ENCODE measurements around the gene ABCC1.
"Not testable (repeated sequence)": the region's sequence is repeated elsewhere in the genome, so short reads cannot be mapped to it uniquely, and the experiment has no call there.

ABCC1 gene

GRCh38 chr16:15952265-15952711, 2.9 kb downstream of the ABCC1 start:
- peak in 2 of 3 donors; percentile 66 to 71 for DNase-seq
- POLR2A ChIA-PET = interaction anchor here (0.6 kb wide), 2 partner anchors 12 to 38 kb away, joined by 3 read pairs; no protein-coding TSS in a partner anchor
- H3K4me1 ChIP-seq (ENCODE audit: control extremely low read depth in 1 of 4, control insufficient read depth in 4 of 4, insufficient read depth in 4 of 4, low read length in 3 of 4) = peaks cover 13 to 59% (median 51%) of the 10 kb centered on the region in 4 experiments

GRCh38 chr16:15953477-15953876, 4.1 kb downstream of the ABCC1 start:
- POLR2A ChIA-PET = no interaction called here
- WGBS (ENCODE audit: insufficient coverage) = 90% methylated on average over 8 of the region's 8 CpGs
- H3K9me3 ChIP-seq (ENCODE audit: control extremely low read depth in 1 of 5, control insufficient read depth in 4 of 5, insufficient read depth in 2 of 5, low read depth in 1 of 5, low read length in 4 of 5) = no peaks in the 10 kb centered on the region
- peaks cover 0 to 5% (median 2%) of the 10 kb centered on the region in 4 experiments for H3K36me3 ChIP-seq (ENCODE audit: control insufficient read depth in 4 of 4, insufficient read depth in 4 of 4, low read length in 3 of 4)
- H3K4me3 ChIP-seq (ENCODE audit: control insufficient read depth in 1 of 7, extremely low read depth in 1 of 7, insufficient read depth in 4 of 7, low read depth in 2 of 7, low read length in 6 of 7) = peak overlapping the region in 2 of 7 experiments; percentile 16 to 31
- H3K4me1 ChIP-seq (ENCODE audit: control extremely low read depth in 1 of 4, control insufficient read depth in 4 of 4, insufficient read depth in 4 of 4, low read length in 3 of 4) = peaks cover 13 to 62% (median 51%) of the 10 kb centered on the region in 4 experiments
- no peaks in the 10 kb centered on the region for H3K27me3 ChIP-seq (replicated peaks in 2 of 5; ENCODE audit: control insufficient read depth in 4 of 5, insufficient read depth in 5 of 5, low read length in 4 of 5)
- peak overlapping the region in 1 of 2 experiments; percentile 96 for H3K27ac ChIP-seq (ENCODE audit: insufficient read depth in 1 of 2, low read depth in 1 of 2, low read length in 2 of 2, poor library complexity in 1 of 2, severe bottlenecking in 2 of 2)
- DNase-seq = no peak
- CTCF ChIA-PET = interaction anchor here (1.1 to 1.3 kb wide), 3 partner anchors 16 to 65 kb away, joined by 3 to 5 read pairs (median 3); partner anchors contain the start of gene CEP20

More at GRCh38 chr16:15952265-15952711, 2.9 kb downstream of the ABCC1 start:
- Histone ChIP-seq H3K4me3 (ENCODE audit: control insufficient read depth in 1 of 7, extremely low read depth in 1 of 7, insufficient read depth in 4 of 7, low read depth in 2 of 7, low read length in 6 of 7) (peak overlapping the region in 5 of 7 experiments; percentile 5 to 94 (median 74)), H3K27me3 (replicated peaks in 2 of 5; ENCODE audit: control insufficient read depth in 4 of 5, insufficient read depth in 5 of 5, low read length in 4 of 5) (no peaks in the 10 kb centered on the region), H3K27ac (ENCODE audit: insufficient read depth in 1 of 2, low read depth in 1 of 2, low read length in 2 of 2, poor library complexity in 1 of 2, severe bottlenecking in 2 of 2) (peak overlapping the region; percentile 46 to 96), H3K36me3 (ENCODE audit: control insufficient read depth in 4 of 4, insufficient read depth in 4 of 4, low read length in 3 of 4) (peaks cover 0 to 5% (median 2%) of the 10 kb centered on the region in 4 experiments), H3K9me3 (ENCODE audit: control extremely low read depth in 1 of 5, control insufficient read depth in 4 of 5, insufficient read depth in 2 of 5, low read depth in 1 of 5, low read length in 4 of 5) (no peaks in the 10 kb centered on the region)
- CTCF ChIA-PET = interaction anchor here (1.2 to 2.6 kb wide), 6 partner anchors 8 to 64 kb away, joined by 3 to 7 read pairs (median 5); partner anchors contain the start of gene CEP20
- 29% methylated on average over 3 of the region's 5 CpGs for WGBS (ENCODE audit: insufficient coverage)

- ChIA-PET CTCF (interaction anchor here (0.7 to 1.2 kb wide), 3 partner anchors 16 to 44 kb away, joined by 3 read pairs; no protein-coding TSS in a partner anchor), POLR2A (interaction anchor here (1.7 kb wide), 1 partner anchor 51 kb away, joined by 3 read pairs; no protein-coding TSS in a partner anchor)
- H3K36me3 ChIP-seq (ENCODE audit: control insufficient read depth in 4 of 4, insufficient read depth in 4 of 4, low read length in 3 of 4) = peaks cover 0 to 5% (median 2%) of the 10 kb centered on the region in 4 experiments
- WGBS (ENCODE audit: insufficient coverage) = 80% methylated on average over 10 of the region's 17 CpGs
- H3K27me3 ChIP-seq (replicated peaks in 2 of 5; ENCODE audit: control insufficient read depth in 4 of 5, insufficient read depth in 5 of 5, low read length in 4 of 5) = no peaks in the 10 kb centered on the region
- peak overlapping the region in 1 of 7 experiments; percentile 28 for H3K4me3 ChIP-seq (ENCODE audit: control insufficient read depth in 1 of 7, extremely low read depth in 1 of 7, insufficient read depth in 4 of 7, low read depth in 2 of 7, low read length in 6 of 7)
- H3K4me1 ChIP-seq (ENCODE audit: control extremely low read depth in 1 of 4, control insufficient read depth in 4 of 4, insufficient read depth in 4 of 4, low read length in 3 of 4) = peaks cover 13 to 62% (median 46%) of the 10 kb centered on the region in 4 experiments
- no peaks in the 10 kb centered on the region for H3K9me3 ChIP-seq (ENCODE audit: control extremely low read depth in 1 of 5, control insufficient read depth in 4 of 5, insufficient read depth in 2 of 5, low read depth in 1 of 5, low read length in 4 of 5)
- H3K27ac ChIP-seq (ENCODE audit: insufficient read depth in 1 of 2, low read depth in 1 of 2, low read length in 2 of 2, poor library complexity in 1 of 2, severe bottlenecking in 2 of 2) = peak overlapping the region in 1 of 2 experiments; percentile 39
- peak in 1 of 3 donors; percentile 28 for DNase-seq
These were observed 4.8 kb downstream of the ABCC1 start for GRCh38 chr16:15953929-15954813.

GRCh38 chr16:15954814-15955151, 5.4 kb downstream of the ABCC1 start:
- ChIA-PET CTCF (interaction anchor here (0.7 kb wide), 1 partner anchor 28 kb away, joined by 3 read pairs; no protein-coding TSS in a partner anchor), POLR2A (interaction anchor here (1.7 kb wide), 1 partner anchor 50 kb away, joined by 3 read pairs; no protein-coding TSS in a partner anchor)
- peak overlapping the region; percentile 33 to 39 for H3K27ac ChIP-seq (ENCODE audit: insufficient read depth in 1 of 2, low read depth in 1 of 2, low read length in 2 of 2, poor library complexity in 1 of 2, severe bottlenecking in 2 of 2)
- no peak for DNase-seq
- peak overlapping the region in 1 of 7 experiments; percentile 28 for H3K4me3 ChIP-seq (ENCODE audit: control insufficient read depth in 1 of 7, extremely low read depth in 1 of 7, insufficient read depth in 4 of 7, low read depth in 2 of 7, low read length in 6 of 7)
- peaks cover 13 to 68% (median 47%) of the 10 kb centered on the region in 4 experiments for H3K4me1 ChIP-seq (ENCODE audit: control extremely low read depth in 1 of 4, control insufficient read depth in 4 of 4, insufficient read depth in 4 of 4, low read length in 3 of 4)
- H3K9me3 ChIP-seq (ENCODE audit: control extremely low read depth in 1 of 5, control insufficient read depth in 4 of 5, insufficient read depth in 2 of 5, low read depth in 1 of 5, low read length in 4 of 5) = no peaks in the 10 kb centered on the region
- WGBS (ENCODE audit: insufficient coverage) = 43% methylated on average over 11 of the region's 11 CpGs
- H3K36me3 ChIP-seq (ENCODE audit: control insufficient read depth in 4 of 4, insufficient read depth in 4 of 4, low read length in 3 of 4) = peaks cover 0 to 5% (median 2%) of the 10 kb centered on the region in 4 experiments
- no peaks in the 10 kb centered on the region for H3K27me3 ChIP-seq (replicated peaks in 2 of 5; ENCODE audit: control insufficient read depth in 4 of 5, insufficient read depth in 5 of 5, low read length in 4 of 5)

GRCh38 chr16:15955425-15955824, 6.0 kb downstream of the ABCC1 start:
- Histone ChIP-seq H3K36me3 (ENCODE audit: control insufficient read depth in 4 of 4, insufficient read depth in 4 of 4, low read length in 3 of 4) (peaks cover 0 to 7% (median 4%) of the 10 kb centered on the region in 4 experiments), H3K27ac (ENCODE audit: insufficient read depth in 1 of 2, low read depth in 1 of 2, low read length in 2 of 2, poor library complexity in 1 of 2, severe bottlenecking in 2 of 2) (peak overlapping the region in 1 of 2 experiments; percentile 33), H3K27me3 (replicated peaks in 2 of 5; ENCODE audit: control insufficient read depth in 4 of 5, insufficient read depth in 5 of 5, low read length in 4 of 5) (no peaks in the 10 kb centered on the region), H3K4me3 (ENCODE audit: control insufficient read depth in 1 of 7, extremely low read depth in 1 of 7, insufficient read depth in 4 of 7, low read depth in 2 of 7, low read length in 6 of 7) (no peak overlapping the region), H3K4me1 (ENCODE audit: control extremely low read depth in 1 of 4, control insufficient read depth in 4 of 4, insufficient read depth in 4 of 4, low read length in 3 of 4) (peaks cover 14 to 72% (median 47%) of the 10 kb centered on the region in 4 experiments), H3K9me3 (ENCODE audit: control extremely low read depth in 1 of 5, control insufficient read depth in 4 of 5, insufficient read depth in 2 of 5, low read depth in 1 of 5, low read length in 4 of 5) (no peaks in the 10 kb centered on the region)
- ChIA-PET CTCF (no interaction called here), POLR2A (interaction anchor here (1.7 kb wide), 1 partner anchor 50 kb away, joined by 3 read pairs; no protein-coding TSS in a partner anchor)
- WGBS (ENCODE audit: insufficient coverage) = 95% methylated on average over 4 of the region's 4 CpGs
- no peak for DNase-seq

GRCh38 chr16:15956106-15956505, 6.7 kb downstream of the ABCC1 start:
- H3K9me3 ChIP-seq (ENCODE audit: control extremely low read depth in 1 of 5, control insufficient read depth in 4 of 5, insufficient read depth in 2 of 5, low read depth in 1 of 5, low read length in 4 of 5); H3K27ac ChIP-seq (ENCODE audit: insufficient read depth in 1 of 2, low read depth in 1 of 2, low read length in 2 of 2, poor library complexity in 1 of 2, severe bottlenecking in 2 of 2); H3K4me3 ChIP-seq (ENCODE audit: control insufficient read depth in 1 of 7, extremely low read depth in 1 of 7, insufficient read depth in 4 of 7, low read depth in 2 of 7, low read length in 6 of 7); POLR2A ChIA-PET; H3K27me3 ChIP-seq (replicated peaks in 2 of 5; ENCODE audit: control insufficient read depth in 4 of 5, insufficient read depth in 5 of 5, low read length in 4 of 5); DNase-seq: not testable (repeated sequence)
- WGBS (ENCODE audit: insufficient coverage) = 100% methylated on average over 1 of the region's 6 CpGs
- CTCF ChIA-PET = interaction anchor here (1.2 kb wide), 1 partner anchor 175 kb away, joined by 3 read pairs; no protein-coding TSS in a partner anchor
- peaks cover 0 to 10% (median 4%) of the 10 kb centered on the region in 4 experiments for H3K36me3 ChIP-seq (ENCODE audit: control insufficient read depth in 4 of 4, insufficient read depth in 4 of 4, low read length in 3 of 4)
- H3K4me1 ChIP-seq (ENCODE audit: control extremely low read depth in 1 of 4, control insufficient read depth in 4 of 4, insufficient read depth in 4 of 4, low read length in 3 of 4) = peaks cover 17 to 71% (median 49%) of the 10 kb centered on the region in 4 experiments

Data from common myeloid progenitor, CD34-positive (primary cell).